GM12801 (cell line): ENCODE results near the gene SGMS1.

Experiments used
- CTCF ChIP-seq: IDR thresholded peaks from one replicate; pipeline ENCODE4 v1.5.1; 2011; ENCODE audit warnings: control low read depth; ENCODE audit not compliant: insufficient read length; ENCODE audit errors: extremely low read depth

Gene SGMS1

GRCh38 chr10:50447691-50448090 is 176.1 kb downstream of the SGMS1 start:
- no peak for TF ChIP-seq CTCF

- TF ChIP-seq CTCF: no peak
Observed at GRCh38 chr10:50440489-50440888, 183.3 kb downstream of the SGMS1 start.

GRCh38 chr10:50439806-50440205 is 183.9 kb downstream of the SGMS1 start:
- no peak for TF ChIP-seq CTCF

- TF ChIP-seq CTCF: no peak
Observed at GRCh38 chr10:50439187-50439586, 184.6 kb downstream of the SGMS1 start.

GRCh38 chr10:50438049-50438936 is 185.5 kb downstream of the SGMS1 start:
- no peak for TF ChIP-seq CTCF

- TF ChIP-seq CTCF: no peak
Observed at GRCh38 chr10:50437248-50437647, 186.5 kb downstream of the SGMS1 start.

GRCh38 chr10:50436805-50437204 is 187.0 kb downstream of the SGMS1 start:
- TF ChIP-seq CTCF: no peak
